ENCODE data around the gene GAPT.

Gene GAPT

GRCh38 chr5:58491216-58491892, at the start of gene GAPT:
Gene GAPT, plus strand, starts transcription at chr5:58491435. Its CDS starts 3,102 bp downstream, at chr5:58494537.
- in situ Hi-C loops (cut with HindIII; ENCODE audit: low sequenced_read_pairs) = no loop called here

DNA sequence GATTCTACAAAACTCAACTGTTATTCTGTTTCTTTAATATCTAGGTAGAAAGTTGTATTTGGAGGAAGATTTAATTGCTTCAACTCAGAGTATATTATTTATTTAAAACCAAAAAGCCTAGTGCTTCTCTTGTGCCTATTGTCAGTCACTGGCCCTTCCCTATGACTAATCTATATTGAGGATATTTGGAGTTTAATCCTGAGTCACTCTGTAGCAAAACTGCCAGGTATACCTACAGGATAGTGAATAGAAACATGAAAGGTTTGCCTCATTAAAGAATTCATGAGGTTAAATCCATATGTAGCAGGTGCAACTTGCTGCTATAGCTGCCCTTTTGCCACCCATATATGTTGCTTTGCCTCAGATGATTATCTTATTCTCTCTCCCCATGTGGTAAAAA, 46.4 kb upstream of the GAPT start:
- in situ Hi-C loops (cut with HindIII; ENCODE audit: low sequenced_read_pairs) = no loop called here

DNA sequence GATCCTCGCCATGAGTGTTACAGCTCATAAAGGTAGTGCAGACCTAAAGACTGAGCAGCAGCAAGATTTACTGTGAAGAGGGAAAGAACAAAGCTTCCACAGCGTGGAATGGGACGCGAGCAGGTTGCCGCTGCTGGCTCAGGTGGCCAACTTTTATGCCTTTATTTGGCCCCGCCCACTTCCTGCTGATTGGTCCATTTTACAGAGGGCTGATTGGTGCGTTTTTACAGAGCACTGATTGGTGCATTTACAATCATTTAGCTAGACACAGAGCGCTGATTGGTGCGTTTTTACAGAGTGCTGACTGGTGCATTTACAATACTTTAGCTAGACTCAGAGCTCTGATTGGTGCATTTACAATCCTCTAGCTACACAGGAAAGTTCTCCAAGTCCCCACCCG, 45.2 kb upstream of the GAPT start:
- in situ Hi-C loops (cut with HindIII; ENCODE audit: low sequenced_read_pairs) = no loop called here

GRCh38 chr5:58447226-58447625, 44.0 kb upstream of the GAPT start:
- in situ Hi-C loops (cut with HindIII; ENCODE audit: low sequenced_read_pairs) = no loop called here

DNA sequence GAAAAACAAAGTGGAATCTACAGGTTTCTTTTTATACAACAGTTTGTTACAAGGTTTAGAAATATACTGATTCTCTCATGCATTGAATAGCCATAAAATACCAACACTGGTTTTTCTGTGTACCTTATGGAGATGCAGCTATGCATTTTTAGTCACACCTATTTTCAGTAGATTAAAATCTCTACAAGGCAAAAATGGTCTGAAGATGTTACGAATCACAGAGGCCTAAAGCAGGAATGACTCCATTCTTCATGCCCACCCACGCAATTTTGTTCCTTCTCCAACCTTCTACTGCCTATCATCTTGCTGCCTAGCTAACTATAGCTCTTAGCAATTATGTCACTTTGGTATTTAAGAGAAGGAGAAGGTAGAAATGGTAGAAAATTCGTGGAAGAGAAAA, 41.2 kb upstream of the GAPT start:
- in situ Hi-C loops (cut with HindIII; ENCODE audit: low sequenced_read_pairs) = no loop called here

DNA sequence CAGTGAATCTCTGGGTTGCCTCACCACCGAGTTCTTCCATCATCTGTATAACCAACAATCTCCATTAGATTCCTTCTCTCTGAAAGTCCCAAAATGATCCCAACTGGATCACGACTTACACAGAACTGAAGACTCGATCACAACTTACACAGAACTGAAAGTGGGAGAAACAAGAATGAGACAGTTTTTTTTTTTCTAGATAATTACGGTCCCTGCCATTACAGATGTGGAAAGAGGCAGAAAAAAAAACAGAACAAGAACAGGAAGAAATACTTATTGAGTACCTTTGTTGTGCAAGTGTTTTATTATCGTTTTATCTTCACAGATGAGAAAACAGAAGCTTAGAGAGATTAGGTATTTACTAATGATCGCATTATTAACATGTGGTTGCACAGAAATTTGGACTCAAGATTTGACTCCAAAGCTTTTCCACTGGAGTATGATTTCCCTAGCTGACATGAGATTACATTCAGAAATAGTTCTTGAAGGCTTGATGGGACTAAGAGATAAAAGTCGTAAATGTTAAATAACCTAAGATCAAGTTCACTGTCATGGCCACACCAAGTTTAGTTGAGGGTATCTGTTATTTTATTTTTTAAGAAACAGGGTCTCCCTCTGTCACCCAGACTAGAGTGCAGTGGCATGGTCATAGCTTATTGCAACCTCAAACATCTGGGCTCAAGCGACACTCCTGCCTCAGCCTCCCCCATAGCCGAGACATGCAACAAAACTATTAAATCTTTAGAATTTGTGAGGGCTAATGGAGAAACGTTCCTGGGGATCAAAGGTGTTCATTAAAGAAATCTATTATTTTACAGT, 40.2 kb upstream of the GAPT start:
- in situ Hi-C loops (cut with HindIII; ENCODE audit: low sequenced_read_pairs) = no loop called here

DNA sequence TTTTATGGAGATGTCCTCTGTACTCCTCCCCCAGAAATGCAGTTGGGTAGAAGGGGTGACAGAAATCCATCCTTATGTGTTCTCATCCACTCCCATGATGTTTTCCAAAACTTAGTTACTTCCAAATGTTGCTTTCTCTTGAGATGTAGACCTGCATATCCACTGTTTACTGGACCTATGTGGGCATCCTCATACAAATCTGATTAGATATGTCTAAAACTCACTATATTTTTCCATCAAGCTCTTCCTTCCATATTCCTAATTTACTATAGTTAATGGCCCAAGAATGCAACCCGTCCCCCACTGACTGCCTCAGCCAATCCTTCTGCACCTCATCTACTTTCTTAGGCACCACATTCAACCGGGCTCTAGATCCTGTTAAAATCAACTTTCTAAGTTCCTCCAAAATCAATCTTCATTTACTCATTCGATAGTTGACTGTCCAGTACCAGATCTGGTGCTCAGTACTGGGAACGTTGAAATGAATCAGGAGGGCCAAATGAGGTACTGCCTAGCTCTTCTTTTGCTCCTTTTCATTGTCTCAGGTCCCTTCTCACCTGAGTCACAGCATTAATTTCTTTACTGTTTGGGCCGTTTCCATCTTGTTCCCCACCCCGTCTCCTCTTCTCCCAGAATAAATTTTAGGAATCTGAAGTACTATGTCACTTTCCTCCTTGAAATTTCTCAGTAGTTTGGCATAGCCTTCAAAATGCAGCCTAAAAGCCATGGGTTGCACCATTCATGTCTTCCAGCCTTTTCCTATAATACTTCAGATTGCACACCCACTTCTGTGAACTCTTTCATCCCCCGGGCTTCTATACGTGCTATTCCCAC, 39.3 kb upstream of the GAPT start:
- in situ Hi-C loops (cut with HindIII; ENCODE audit: low sequenced_read_pairs) = no loop called here

- in situ Hi-C loops (cut with HindIII; ENCODE audit: low sequenced_read_pairs) = no loop called here
These were observed 38.5 kb upstream of the GAPT start for GRCh38 chr5:58452566-58453258.

DNA sequence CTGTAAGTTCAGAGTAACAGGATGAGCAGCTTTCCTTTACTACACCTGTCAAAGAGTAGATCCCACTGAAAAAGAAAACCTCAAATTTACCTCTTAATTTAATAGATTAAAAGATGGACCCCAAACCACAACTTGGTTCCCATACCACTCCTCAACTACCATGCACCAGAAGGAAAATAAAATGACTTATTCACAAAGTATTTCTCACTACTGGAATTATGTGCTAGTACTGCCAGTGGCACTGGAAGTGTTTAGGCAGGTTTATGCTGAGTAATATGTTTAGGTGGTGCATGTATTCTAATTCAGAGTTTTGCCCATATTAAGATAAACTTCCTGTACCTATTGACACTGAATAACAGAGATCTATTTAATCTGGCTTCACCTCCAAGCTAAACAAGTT, 37.9 kb upstream of the GAPT start:
- in situ Hi-C loops (cut with HindIII; ENCODE audit: low sequenced_read_pairs) = no loop called here

- in situ Hi-C loops (cut with HindIII; ENCODE audit: low sequenced_read_pairs) = no loop called here
These were observed 37.2 kb upstream of the GAPT start for GRCh38 chr5:58454025-58454424.

GRCh38 chr5:58455066-58455465, 36.2 kb upstream of the GAPT start:
- in situ Hi-C loops (cut with HindIII; ENCODE audit: low sequenced_read_pairs) = no loop called here

DNA sequence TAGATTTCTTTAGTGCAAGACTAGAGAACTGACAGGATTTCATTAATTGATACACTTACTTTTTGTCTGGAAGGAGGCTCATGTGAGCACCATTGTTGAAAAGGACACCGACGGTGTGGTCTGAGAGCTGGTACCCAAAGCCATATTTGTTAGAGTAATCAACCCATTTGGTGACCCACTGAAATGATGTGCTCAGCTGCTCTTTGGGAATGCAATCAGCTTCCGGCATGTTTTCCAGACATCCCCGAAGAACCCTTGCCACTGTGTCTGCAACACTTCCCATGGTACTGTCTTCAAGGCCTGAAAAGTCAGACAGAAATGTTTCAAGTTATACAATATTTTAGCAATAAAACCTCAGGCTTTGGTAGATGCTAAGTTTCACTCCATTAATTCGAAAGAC, 35.8 kb upstream of the GAPT start:
- in situ Hi-C loops (cut with HindIII; ENCODE audit: low sequenced_read_pairs) = no loop called here

GRCh38 chr5:58456026-58456425, 35.2 kb upstream of the GAPT start:
- in situ Hi-C loops (cut with HindIII; ENCODE audit: low sequenced_read_pairs) = no loop called here

DNA sequence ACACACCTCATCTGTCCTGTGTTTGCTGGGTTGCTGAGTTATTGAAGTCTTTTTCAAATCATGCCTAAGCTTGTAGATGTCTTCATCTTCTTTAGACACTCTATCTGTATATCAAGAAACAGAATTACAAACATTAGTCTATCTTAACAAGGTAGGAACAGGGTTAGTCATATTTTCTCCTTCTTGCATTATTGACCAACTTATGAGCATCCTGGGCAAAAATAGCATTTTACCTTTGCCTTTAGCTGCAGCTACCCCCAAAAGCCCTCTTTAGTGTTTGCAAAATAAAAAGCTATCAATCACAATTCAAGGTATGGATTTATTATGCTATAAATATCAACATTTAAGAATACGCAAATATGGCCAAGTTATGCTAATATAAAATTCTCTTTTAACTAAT, 34.7 kb upstream of the GAPT start:
- in situ Hi-C loops (cut with HindIII; ENCODE audit: low sequenced_read_pairs) = no loop called here

DNA sequence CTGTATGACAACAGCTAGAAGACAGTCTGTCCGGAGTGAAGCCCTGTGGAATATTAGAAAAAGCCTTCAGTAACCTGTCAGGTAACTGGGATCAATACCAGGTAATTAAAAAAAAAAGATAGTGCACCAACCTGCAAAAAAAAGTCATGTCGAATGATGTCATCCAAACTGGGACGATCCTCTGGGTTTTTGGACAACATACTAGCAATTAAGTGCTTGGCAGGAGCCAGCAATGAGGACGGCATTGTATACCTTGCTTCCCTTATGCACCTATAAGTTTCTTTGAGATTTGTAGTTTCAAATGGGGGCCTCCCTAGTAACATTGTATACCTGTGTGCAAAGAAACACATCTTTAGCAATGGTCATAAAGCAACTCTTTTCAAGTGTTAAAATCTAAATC, 34.2 kb upstream of the GAPT start:
- in situ Hi-C loops (cut with HindIII; ENCODE audit: low sequenced_read_pairs) = no loop called here

DNA sequence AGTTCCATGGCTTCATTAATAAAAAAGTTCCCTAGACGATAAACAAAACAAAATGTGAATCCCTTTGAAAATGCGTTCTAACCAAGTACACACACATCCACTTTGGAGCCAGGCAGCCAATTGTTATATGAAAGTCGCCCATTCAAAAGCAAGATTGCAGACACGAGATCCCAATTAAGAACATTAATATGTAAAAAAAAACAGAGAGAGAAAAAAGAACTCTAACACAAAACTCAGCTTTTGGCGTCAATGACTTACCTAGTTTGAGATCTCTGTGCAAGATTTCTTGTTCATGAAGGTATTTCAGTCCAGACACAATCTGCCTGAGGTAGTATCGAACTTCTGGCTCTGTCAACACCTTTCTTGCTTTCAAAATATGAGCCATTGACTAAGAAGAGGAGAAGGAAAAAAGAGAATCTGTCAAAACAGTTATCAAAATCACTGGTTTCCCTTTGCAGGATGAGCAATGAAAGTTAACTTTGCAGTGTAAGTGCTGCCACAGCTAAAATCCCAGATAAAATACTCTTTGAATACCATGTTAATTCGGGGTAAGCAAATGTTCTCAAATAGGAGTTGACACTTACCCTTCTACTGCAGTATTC, 33.0 kb upstream of the GAPT start:
- in situ Hi-C loops (cut with HindIII; ENCODE audit: low sequenced_read_pairs) = no loop called here

GRCh38 chr5:58458743-58459145, 32.5 kb upstream of the GAPT start:
- in situ Hi-C loops (cut with HindIII; ENCODE audit: low sequenced_read_pairs) = no loop called here

GRCh38 chr5:58459146-58460001, 31.9 kb upstream of the GAPT start:
- in situ Hi-C loops (cut with HindIII; ENCODE audit: low sequenced_read_pairs) = loop anchor here (5.0 kb wide), 3 partner anchors 682 to 1157 kb away; no protein-coding TSS in a partner anchor

- in situ Hi-C loops (cut with HindIII; ENCODE audit: low sequenced_read_pairs) = loop anchor here (5.0 kb wide), 3 partner anchors 683 to 1158 kb away; no protein-coding TSS in a partner anchor
These were observed 31.1 kb upstream of the GAPT start, which contains the start of gene PLK2 for GRCh38 chr5:58460002-58460731. Gene PLK2, minus strand, starts transcription at chr5:58460086. Its CDS starts 127 bp downstream, at chr5:58459959.
